Gastrocnemius medialis (tissue), 4 donors: Measurements from ENCODE around the gene HLA-DMA. TPM values are rescaled to one million over a fixed set of nuclear protein-coding genes. Genes with fewer than 3 reads are reported as not detected.
A peak's percentile ranks its signal among the peaks of the same experiment; 100 is the strongest.

ENCODE experiments used
- ATAC-seq, 2 donors: fragments of 150-250 bp; one replicate each; pipeline ENCODE4 v1.9.1; 2016
- DNase-seq, 2 donors: peaks; one replicate each; pipeline ENCODE4 v3.0.0-alpha.2; 2019
- H3K27ac ChIP-seq, 4 donors: fragments of 200-600 bp; sonication (generic); 1 replicate in 1 of 4; 2 replicates in 3 of 4; pipeline ENCODE4 v1.5.1; 2016 to 2018; ENCODE audit warnings: mild to moderate bottlenecking in 2 of 4, moderate library complexity in 1 of 4
- H3K27me3 ChIP-seq, 3 donors: fragments of 200-600 bp; sonication (generic) in 2 of 3; 1 replicate in 1 of 3; 2 replicates in 2 of 3; pipeline versions ENCODE4 v1.5.1 to v1.6.0; 2016 to 2019; ENCODE audit warnings: mild to moderate bottlenecking in 1 of 3, moderate library complexity in 1 of 3
- H3K36me3 ChIP-seq, 2 donors: fragments of 200-600 bp; sonication (generic) in 1 of 2; one replicate each; pipeline ENCODE4 v1.5.1; 2017 to 2018
- H3K4me1 ChIP-seq, 2 donors: fragments of 200-600 bp; sonication (generic) in 1 of 2; one replicate each; pipeline ENCODE4 v1.5.1; 2016 to 2017; ENCODE audit warnings: mild to moderate bottlenecking in 2 of 2
- H3K4me3 ChIP-seq, 4 donors: fragments of 200-600 bp; sonication (generic) in 3 of 4; 1 replicate in 1 of 4; 2 replicates in 3 of 4; pipeline ENCODE4 v1.5.1; 2016 to 2019; ENCODE audit warnings: mild to moderate bottlenecking in 2 of 4
- H3K9me3 ChIP-seq, 3 donors: fragments of 200-600 bp; sonication (generic) in 2 of 3; 1 replicate in 1 of 3; 2 replicates in 2 of 3; pipeline ENCODE4 v1.5.1; 2016 to 2019
- POLR2A ChIP-seq, 2 donors: fragments of 450-650 bp; IDR thresholded peaks; one replicate each; pipeline ENCODE4 v1.6.1; 2017; ENCODE audit warnings: antibody characterized with exemption in 2 of 2, mild to moderate bottlenecking in 2 of 2, moderate library complexity in 2 of 2
- in situ Hi-C, 4 donors: fragments of 200-750 bp; cut with MboI; loops; one replicate each; pipeline versions ENCODE4 v1.15.0 to v1.8.0; 2017; ENCODE audit warnings: low sequenced_read_pairs in 4 of 4
- intact Hi-C: fragments of 100-400 bp; cut with DNase I; formaldehyde crosslinking; loops from one replicate; pipeline ENCODE4 v1.15.1; 2023; ENCODE audit warnings: low total_unique reads
- total RNA-seq, 4 donors: library from RNA; depleted of rRNA; stranded (reverse); fragments of >200 nt; gene quantifications; one replicate each; pipeline versions ENCODE4 v1.1.0 to v1.2.3, GENCODE V29; 2016
- TF ChIP-seq, protein P1 (sequence below), 5 experiments: fragments of 450-650 bp in 3 of 5; fragments of 200-600 bp in 2 of 5; sonication (generic) in 2 of 5; IDR thresholded peaks in 4 of 5; conservative IDR thresholded peaks in 1 of 5; 1 replicate in 4 of 5; 2 replicates in 1 of 5; pipeline ENCODE4 v1.5.1; 2016 to 2019; ENCODE audit warnings: antibody characterized with exemption in 5 of 5, mild to moderate bottlenecking in 3 of 5, moderate library complexity in 3 of 5

HLA-DMA gene
- total RNA-seq, 4 donors from 2014 or later = 3.6 to 22.8 (median 6.3) TPM

DNA sequence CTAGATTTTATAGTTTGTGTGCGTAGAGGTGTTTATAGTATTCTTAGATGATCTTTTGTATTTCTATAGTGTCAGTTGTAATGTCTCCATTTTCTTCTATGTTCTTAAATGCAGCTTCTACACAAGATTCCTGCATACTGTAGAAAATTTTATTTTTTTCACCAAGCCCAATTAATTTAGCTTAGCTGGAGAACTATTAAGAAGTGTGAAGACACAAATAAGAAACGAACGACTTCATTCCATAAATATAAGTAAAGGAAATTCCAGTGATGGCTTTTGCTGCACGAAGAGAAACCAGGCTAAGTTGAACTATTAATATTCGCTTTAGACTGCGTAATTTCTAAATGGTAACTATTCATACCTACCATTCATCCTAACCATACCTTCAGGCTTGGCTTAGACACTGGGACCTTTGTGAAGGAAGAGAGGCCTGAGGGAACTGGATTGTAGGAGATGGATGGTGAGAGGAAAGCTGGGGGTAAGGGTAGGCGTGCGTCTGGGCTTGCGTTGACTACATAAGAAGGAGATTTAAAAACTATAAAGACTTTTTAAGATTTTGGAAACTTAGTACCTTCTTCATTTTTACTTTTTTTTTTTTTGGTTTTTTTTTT, 40.6 kb upstream of the HLA-DMA start:
- in situ Hi-C loops = loop anchor here in 1 of 4 donors (25.0 kb wide), 1 partner anchor 106 kb away; no protein-coding TSS in a partner anchor
- no peaks in the 10 kb centered on the region for H3K9me3 ChIP-seq
- H3K27ac ChIP-seq = no peak overlapping the region
- no peaks in the 10 kb centered on the region for H3K4me1 ChIP-seq
- H3K36me3 ChIP-seq = no peaks in the 10 kb centered on the region
- no peak overlapping the region for H3K4me3 ChIP-seq
- DNase-seq = no peak
- H3K27me3 ChIP-seq = no peaks in the 10 kb centered on the region
- TF ChIP-seq, protein P1, sequence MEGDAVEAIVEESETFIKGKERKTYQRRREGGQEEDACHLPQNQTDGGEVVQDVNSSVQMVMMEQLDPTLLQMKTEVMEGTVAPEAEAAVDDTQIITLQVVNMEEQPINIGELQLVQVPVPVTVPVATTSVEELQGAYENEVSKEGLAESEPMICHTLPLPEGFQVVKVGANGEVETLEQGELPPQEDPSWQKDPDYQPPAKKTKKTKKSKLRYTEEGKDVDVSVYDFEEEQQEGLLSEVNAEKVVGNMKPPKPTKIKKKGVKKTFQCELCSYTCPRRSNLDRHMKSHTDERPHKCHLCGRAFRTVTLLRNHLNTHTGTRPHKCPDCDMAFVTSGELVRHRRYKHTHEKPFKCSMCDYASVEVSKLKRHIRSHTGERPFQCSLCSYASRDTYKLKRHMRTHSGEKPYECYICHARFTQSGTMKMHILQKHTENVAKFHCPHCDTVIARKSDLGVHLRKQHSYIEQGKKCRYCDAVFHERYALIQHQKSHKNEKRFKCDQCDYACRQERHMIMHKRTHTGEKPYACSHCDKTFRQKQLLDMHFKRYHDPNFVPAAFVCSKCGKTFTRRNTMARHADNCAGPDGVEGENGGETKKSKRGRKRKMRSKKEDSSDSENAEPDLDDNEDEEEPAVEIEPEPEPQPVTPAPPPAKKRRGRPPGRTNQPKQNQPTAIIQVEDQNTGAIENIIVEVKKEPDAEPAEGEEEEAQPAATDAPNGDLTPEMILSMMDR (IDR thresholded peaks at IDR 0.05 in 4 of 5, conservative IDR thresholded peaks at IDR 0.05 in 1 of 5) = no peak
- TF ChIP-seq POLR2A (IDR thresholded peaks at IDR 0.05) = no peak
- intact Hi-C loops = no loop called here
- ATAC-seq = no peak

DNA sequence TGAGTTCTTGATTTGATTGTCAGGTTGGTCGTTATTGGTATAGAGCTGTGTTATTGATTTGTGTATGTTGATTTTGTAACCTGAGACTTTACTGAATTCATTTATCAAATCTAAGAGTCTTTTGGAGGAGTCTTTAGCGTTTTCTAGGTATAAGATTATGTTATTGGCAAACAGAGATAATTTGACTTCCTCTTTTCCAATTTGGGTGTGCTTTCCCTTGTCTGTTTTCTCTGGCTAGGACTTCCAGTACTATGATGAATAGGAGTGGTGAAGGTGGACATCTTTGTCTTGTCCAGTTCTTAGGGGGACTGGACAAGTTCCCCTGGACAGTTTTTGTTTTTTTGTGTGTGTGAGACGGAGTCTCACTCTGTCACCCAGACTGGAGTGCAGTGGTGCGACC, 39.1 kb upstream of the HLA-DMA start:
- intact Hi-C loops (no loop called here), in situ Hi-C loops (loop anchor here in 1 of 4 donors (25.0 kb wide), 1 partner anchor 105 kb away; no protein-coding TSS in a partner anchor)
- H3K9me3 ChIP-seq = no peaks in the 10 kb centered on the region
- no peak for DNase-seq
- ATAC-seq = no peak
- H3K36me3 ChIP-seq = no peaks in the 10 kb centered on the region
- no peak overlapping the region for H3K27ac ChIP-seq
- TF ChIP-seq, protein P1 (IDR thresholded peaks at IDR 0.05 in 4 of 5, conservative IDR thresholded peaks at IDR 0.05 in 1 of 5) = no peak
- TF ChIP-seq POLR2A (IDR thresholded peaks at IDR 0.05) = no peak
- H3K27me3 ChIP-seq = no peaks in the 10 kb centered on the region
- H3K4me1 ChIP-seq = no peaks in the 10 kb centered on the region
- no peak overlapping the region for H3K4me3 ChIP-seq

DNA sequence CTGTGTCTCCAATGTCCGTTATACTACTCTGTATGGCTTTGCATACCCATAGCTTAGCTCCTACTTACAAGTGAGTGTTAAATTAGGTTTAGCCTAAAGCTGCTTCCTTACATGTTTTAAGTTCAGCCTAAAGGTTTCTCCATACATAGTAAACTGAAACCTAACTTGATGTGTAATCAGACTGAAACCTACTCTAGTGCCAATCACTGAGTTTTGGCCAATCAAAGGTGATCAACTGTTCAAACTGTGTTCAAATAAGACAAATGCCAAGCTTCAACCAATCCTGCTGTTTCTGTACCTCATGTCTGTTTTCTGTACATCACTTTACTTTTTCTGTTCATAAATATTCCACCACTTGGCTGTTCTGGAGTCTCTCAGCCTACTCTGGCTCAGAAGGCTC, 36.5 kb upstream of the HLA-DMA start:
- no peak overlapping the region for H3K4me3 ChIP-seq
- ATAC-seq (no peak), DNase-seq (no peak)
- no peak overlapping the region for H3K27ac ChIP-seq
- in situ Hi-C loops = loop anchor here (5.0 to 25.0 kb wide), 5 partner anchors 52 to 105 kb away; no protein-coding TSS in a partner anchor
- H3K4me1 ChIP-seq = peaks cover 0 to 3% of the 10 kb centered on the region in 2 donors
- no peaks in the 10 kb centered on the region for H3K27me3 ChIP-seq
- H3K36me3 ChIP-seq = no peaks in the 10 kb centered on the region
- H3K9me3 ChIP-seq = no peaks in the 10 kb centered on the region
- TF ChIP-seq POLR2A (IDR thresholded peaks at IDR 0.05) = no peak
- intact Hi-C loops = no loop called here

GRCh38 chr6:32984622-32985389, 31.9 kb upstream of the HLA-DMA start:
- peak overlapping the region in 2 of 4 donors; percentile 45 to 59 for H3K27ac ChIP-seq
- no peaks in the 10 kb centered on the region for H3K27me3 ChIP-seq
- H3K4me3 ChIP-seq = no peak overlapping the region
- no peak for TF ChIP-seq POLR2A (IDR thresholded peaks at IDR 0.05)
- TF ChIP-seq, protein P1 (IDR thresholded peaks at IDR 0.05 in 4 of 5, conservative IDR thresholded peaks at IDR 0.05 in 1 of 5) = peak; percentile 86 to 94 (median 92)
- intact Hi-C loops (loop anchor here (1.0 to 2.0 kb wide), 4 partner anchors 32 to 100 kb away; partner anchors contain the start of gene HLA-DMA), in situ Hi-C loops (loop anchor here (5.0 to 25.0 kb wide), 5 partner anchors 48 to 100 kb away; no protein-coding TSS in a partner anchor)
- peaks cover 3 to 25% of the 10 kb centered on the region in 2 donors for H3K36me3 ChIP-seq
- H3K9me3 ChIP-seq = no peaks in the 10 kb centered on the region
- DNase-seq (peak; percentile 84 to 89), ATAC-seq (peak; percentile 92 to 93)
- peaks cover 23 to 29% of the 10 kb centered on the region in 2 donors for H3K4me1 ChIP-seq
